Neural progenitor cell (in vitro differentiated cells): ENCODE measurements around the gene SPRR5. TPM values are rescaled to one million over a fixed set of nuclear protein-coding genes. Genes with fewer than 3 reads are reported as not detected.

Experiments
- DNase-seq: peaks from one replicate; pipeline ENCODE4 v3.0.0-alpha.2; 2016; ENCODE audit warnings: low spot score
- H2AFZ ChIP-seq: fragments of 200-600 bp; sonication (generic); replicated peaks from 2 replicates; pipeline ENCODE4 v1.6.1; 2016; ENCODE audit warnings: antibody characterized with exemption
- H3F3A ChIP-seq: fragments of 200-600 bp; sonication (generic); 2 replicates; pipeline ENCODE4 v1.6.1; 2016; ENCODE audit warnings: antibody characterized with exemption, low read depth
- H3K27ac ChIP-seq: fragments of 200-600 bp; sonication (generic); 2 replicates; pipeline ENCODE4 v1.5.1; 2016; ENCODE audit warnings: mild to moderate bottlenecking
- H3K27me3 ChIP-seq: fragments of 200-600 bp; sonication (generic); 2 replicates; pipeline ENCODE4 v1.6.1; 2016; ENCODE audit warnings: mild to moderate bottlenecking, moderate library complexity
- H3K36me3 ChIP-seq: fragments of 200-600 bp; sonication (generic); 2 replicates; pipeline ENCODE4 v1.5.1; 2016
- H3K4me1 ChIP-seq: fragments of 200-600 bp; sonication (generic); 2 replicates; pipeline ENCODE4 v1.6.1; 2016; ENCODE audit warnings: mixed run types
- H3K4me2 ChIP-seq: fragments of 200-600 bp; sonication (generic); 2 replicates; pipeline ENCODE4 v1.6.1; 2016
- H3K4me3 ChIP-seq: fragments of 200-600 bp; sonication (generic); 2 replicates; pipeline ENCODE4 v1.5.1; 2016
- H3K79me2 ChIP-seq: fragments of 200-600 bp; sonication (generic); 2 replicates; pipeline ENCODE4 v1.6.1; 2016; ENCODE audit warnings: low read depth
- H3K9ac ChIP-seq: fragments of 200-600 bp; sonication (generic); 2 replicates; pipeline ENCODE4 v1.6.1; 2016
- H3K9me3 ChIP-seq: fragments of 200-600 bp; sonication (generic); 2 replicates; pipeline ENCODE4 v1.5.1; 2016; ENCODE audit warnings: low read depth
- H4K20me1 ChIP-seq: fragments of 200-600 bp; sonication (generic); 2 replicates; pipeline ENCODE4 v1.6.1; 2016; ENCODE audit warnings: low read depth
- H3K27ac Mint-ChIP-seq: 3 replicates; pipeline ENCODE4 v1.8.0; 2021; ENCODE audit warnings: mixed read lengths
- H3K27me3 Mint-ChIP-seq: 2 replicates; pipeline ENCODE4 v1.8.0; 2022; ENCODE audit warnings: low read depth, mild to moderate bottlenecking, inconsistent platforms, moderate library complexity, mixed read lengths; ENCODE audit not compliant: insufficient read depth
- H3K36me3 Mint-ChIP-seq: 3 replicates; pipeline ENCODE4 v1.8.0; 2021; ENCODE audit warnings: mixed read lengths
- H3K4me1 Mint-ChIP-seq: 3 replicates; pipeline ENCODE4 v1.8.0; 2021; ENCODE audit warnings: mixed read lengths
- H3K4me3 Mint-ChIP-seq: 3 replicates; pipeline ENCODE4 v1.8.0; 2021; ENCODE audit warnings: mild to moderate bottlenecking, moderate library complexity, mixed read lengths
- H3K9me3 Mint-ChIP-seq: 3 replicates; pipeline ENCODE4 v1.8.0; 2020; ENCODE audit warnings: mixed read lengths
- CTCF ChIP-seq: fragments of 200-600 bp; sonication (generic); IDR thresholded peaks from 2 replicates; pipeline ENCODE4 v1.5.1; 2017; ENCODE audit warnings: antibody characterized with exemption, mild to moderate bottlenecking
- EZH2 ChIP-seq: fragments of 200-600 bp; sonication (generic); IDR thresholded peaks from 2 replicates; pipeline ENCODE4 v1.6.1; 2017; ENCODE audit warnings: antibody characterized with exemption, mild to moderate bottlenecking, moderate library complexity
- EZH2phosphoT487 ChIP-seq: fragments of 200-600 bp; sonication (generic); IDR thresholded peaks from 2 replicates; pipeline ENCODE4 v1.6.1; 2017; ENCODE audit warnings: antibody characterized with exemption
- total RNA-seq: library from RNA; depleted of rRNA; stranded (reverse); fragments of >200 nt; gene quantifications from 2 replicates; pipeline ENCODE4 v1.2.3, GENCODE V29; 2015; ENCODE audit warnings: low replicate concordance

The SPRR5 gene
- total RNA-seq, 1 donor from 2014 or later, result not detected

GRCh38 chr1:152981146-152981871 lies 34.3 kb downstream of the SPRR5 start:
- no peaks in the 10 kb centered on the region for H3K36me3 ChIP-seq
- H3F3A ChIP-seq, result no peaks in the 10 kb centered on the region
- no peak overlapping the region for H3K9ac ChIP-seq
- no peaks in the 10 kb centered on the region for H3K4me1 ChIP-seq
- Mint-ChIP-seq H3K4me3 (no peak overlapping the region), H3K9me3 (no peaks in the 10 kb centered on the region), H3K27me3 (peaks cover 7% of the 10 kb centered on the region), H3K36me3 (no peaks in the 10 kb centered on the region), H3K27ac (no peak overlapping the region), H3K4me1 (no peaks in the 10 kb centered on the region)
- no peak for DNase-seq
- no peaks in the 10 kb centered on the region for H3K79me2 ChIP-seq
- H3K27ac ChIP-seq, result no peak overlapping the region
- no peaks in the 10 kb centered on the region for H3K9me3 ChIP-seq
- no peaks in the 10 kb centered on the region for H3K27me3 ChIP-seq
- no peak overlapping the region for H3K4me3 ChIP-seq
- no peak overlapping the region for H3K4me2 ChIP-seq
- no peaks in the 10 kb centered on the region for H4K20me1 ChIP-seq
- H2AFZ ChIP-seq, result no peak overlapping the region
- TF ChIP-seq EZH2 (no peak), EZH2phosphoT487 (no peak), CTCF (no peak)

GRCh38 chr1:152982076-152982475 lies 35.1 kb downstream of the SPRR5 start:
- Histone ChIP-seq H3K9ac (no peak overlapping the region), H3K36me3 (no peaks in the 10 kb centered on the region), H3K79me2 (no peaks in the 10 kb centered on the region), H3F3A (no peaks in the 10 kb centered on the region), H2AFZ (no peak overlapping the region), H3K4me2 (no peak overlapping the region), H3K4me1 (no peaks in the 10 kb centered on the region), H3K4me3 (no peak overlapping the region), H3K27me3 (no peaks in the 10 kb centered on the region), H4K20me1 (no peaks in the 10 kb centered on the region), H3K9me3 (peaks cover 1% of the 10 kb centered on the region), H3K27ac (no peak overlapping the region)
- no peak overlapping the region for H3K27ac Mint-ChIP-seq
- no peaks in the 10 kb centered on the region for H3K36me3 Mint-ChIP-seq
- DNase-seq, result no peak
- peaks cover 7% of the 10 kb centered on the region for H3K27me3 Mint-ChIP-seq
- no peaks in the 10 kb centered on the region for H3K4me1 Mint-ChIP-seq
- H3K9me3 Mint-ChIP-seq, result no peaks in the 10 kb centered on the region
- TF ChIP-seq EZH2, result no peak
- no peak for TF ChIP-seq CTCF
- no peak for TF ChIP-seq EZH2phosphoT487
- no peak overlapping the region for H3K4me3 Mint-ChIP-seq

GRCh38 chr1:152983234-152983633 lies 36.2 kb downstream of the SPRR5 start:
- Histone ChIP-seq H3K9ac (no peak overlapping the region), H3K9me3 (peaks cover 12% of the 10 kb centered on the region), H3K4me2 (no peak overlapping the region), H4K20me1 (no peaks in the 10 kb centered on the region), H3K27me3 (no peaks in the 10 kb centered on the region), H3K79me2 (no peaks in the 10 kb centered on the region), H3K27ac (no peak overlapping the region), H3K36me3 (no peaks in the 10 kb centered on the region), H2AFZ (no peak overlapping the region), H3K4me1 (no peaks in the 10 kb centered on the region), H3F3A (no peaks in the 10 kb centered on the region), H3K4me3 (no peak overlapping the region)
- Mint-ChIP-seq H3K4me3 (no peak overlapping the region), H3K27me3 (peaks cover 7% of the 10 kb centered on the region), H3K4me1 (no peaks in the 10 kb centered on the region), H3K27ac (no peak overlapping the region), H3K36me3 (no peaks in the 10 kb centered on the region), H3K9me3 (no peaks in the 10 kb centered on the region)
- DNase-seq, result no peak
- TF ChIP-seq EZH2, result no peak
- no peak for TF ChIP-seq EZH2phosphoT487
- TF ChIP-seq CTCF, result no peak
